H9 (cell line): ENCODE measurements around the gene PSMD6. TPM values are rescaled to one million over a fixed set of nuclear protein-coding genes. Genes with fewer than 3 reads are reported as not detected.

Experiments
- DNase-seq: peaks from one replicate; pipeline ENCODE4 v3.0.0-alpha.2; 2017
- H2AFZ ChIP-seq: one replicate; pipeline ENCODE4 v1.6.1; 2013; ENCODE audit warnings: mild to moderate bottlenecking, low read length, control low read depth, moderate library complexity
- H2AK5ac ChIP-seq: 2 replicates; pipeline ENCODE4 v1.6.1; 2013; ENCODE audit warnings: low read length, control low read depth, mixed read lengths; ENCODE audit not compliant: insufficient read length
- H2BK120ac ChIP-seq: one replicate; pipeline ENCODE4 v1.6.1; 2013; ENCODE audit warnings: low read depth, mild to moderate bottlenecking, low read length, control low read depth, inconsistent platforms; ENCODE audit not compliant: poor library complexity, severe bottlenecking
- H2BK12ac ChIP-seq: 2 replicates; pipeline ENCODE4 v1.6.1; 2013; ENCODE audit warnings: low read length, control low read depth, mixed read lengths, low read depth; ENCODE audit not compliant: insufficient read length
- H2BK15ac ChIP-seq: 2 replicates; pipeline ENCODE4 v1.6.1; 2013; ENCODE audit warnings: low read depth, low read length, control low read depth
- H2BK20ac ChIP-seq: one replicate; pipeline ENCODE4 v1.6.1; 2013; ENCODE audit warnings: low read depth, mild to moderate bottlenecking, low read length, control low read depth, inconsistent platforms; ENCODE audit not compliant: poor library complexity, severe bottlenecking
- H2BK5ac ChIP-seq: 2 replicates; pipeline ENCODE4 v1.6.1; 2013; ENCODE audit warnings: low read length, control low read depth, mixed read lengths; ENCODE audit not compliant: insufficient read length
- H3K14ac ChIP-seq: 2 replicates; pipeline ENCODE4 v1.6.1; 2013; ENCODE audit warnings: low read length, control low read depth; ENCODE audit not compliant: insufficient read depth
- H3K18ac ChIP-seq: 2 replicates; pipeline ENCODE4 v1.6.1; 2013; ENCODE audit warnings: low read depth, mild to moderate bottlenecking, mixed read lengths, low read length, control low read depth; ENCODE audit not compliant: insufficient read length
- H3K23ac ChIP-seq: 2 replicates; pipeline ENCODE4 v1.6.1; 2013; ENCODE audit warnings: low read length, control low read depth, mixed read lengths, low read depth; ENCODE audit not compliant: insufficient read length
- H3K23me2 ChIP-seq: 2 replicates; pipeline ENCODE4 v1.6.1; 2013; ENCODE audit warnings: low read depth, mild to moderate bottlenecking, mixed read lengths, low read length, control low read depth; ENCODE audit not compliant: insufficient read length, poor library complexity, severe bottlenecking
- H3K27ac ChIP-seq: 2 replicates; pipeline ENCODE4 v1.5.1; 2013; ENCODE audit warnings: low read length, control low read depth, mixed read lengths, low read depth; ENCODE audit not compliant: insufficient read length
- H3K27me3 ChIP-seq: 2 replicates; pipeline ENCODE4 v1.6.1; 2013; ENCODE audit warnings: low read length, control low read depth, inconsistent platforms; ENCODE audit not compliant: insufficient read depth
- H3K4ac ChIP-seq: 2 replicates; pipeline ENCODE4 v1.6.1; 2013; ENCODE audit warnings: low read depth, mild to moderate bottlenecking, control low read depth, inconsistent platforms, low read length, moderate library complexity
- H3K4me1 ChIP-seq: 2 replicates; pipeline ENCODE4 v1.6.1; 2013; ENCODE audit warnings: low read length, control low read depth, inconsistent platforms; ENCODE audit not compliant: insufficient read depth
- H3K4me2 ChIP-seq: 2 replicates; pipeline ENCODE4 v1.6.1; 2013; ENCODE audit warnings: low read length, control low read depth, mixed read lengths; ENCODE audit not compliant: insufficient read length, insufficient read depth
- H3K56ac ChIP-seq: 2 replicates; pipeline ENCODE4 v1.6.1; 2013; ENCODE audit warnings: low read depth, mild to moderate bottlenecking, mixed read lengths, low read length, control low read depth; ENCODE audit not compliant: insufficient read length
- H3K79me1 ChIP-seq: 2 replicates; pipeline ENCODE4 v1.6.1; 2013; ENCODE audit warnings: low read depth, mild to moderate bottlenecking, moderate library complexity, low read length, control low read depth, inconsistent platforms; ENCODE audit not compliant: insufficient read depth, poor library complexity, severe bottlenecking
- H3K79me2 ChIP-seq: 2 replicates; pipeline ENCODE4 v1.6.1; 2013; ENCODE audit warnings: low read length, control low read depth, inconsistent platforms; ENCODE audit not compliant: insufficient read depth
- H3K9ac ChIP-seq: 2 replicates; pipeline ENCODE4 v1.6.1; 2013; ENCODE audit warnings: low read length, control low read depth, mixed read lengths; ENCODE audit not compliant: insufficient read length; ENCODE audit errors: extremely low read depth
- H3K9me3 ChIP-seq: one replicate; pipeline ENCODE4 v1.6.1; 2013; ENCODE audit warnings: low read depth, low read length, inconsistent platforms; ENCODE audit not compliant: control insufficient read depth
- H3T11ph ChIP-seq: one replicate; pipeline ENCODE4 v1.6.1; 2013; ENCODE audit warnings: mild to moderate bottlenecking, low read length, control low read depth, inconsistent platforms
- H4K20me1 ChIP-seq: one replicate; pipeline ENCODE4 v1.6.1; 2013; ENCODE audit not compliant: control insufficient read depth, insufficient read length, insufficient read depth
- H4K5ac ChIP-seq: 2 replicates; pipeline ENCODE4 v1.6.1; 2013; ENCODE audit warnings: low read depth, mild to moderate bottlenecking, mixed read lengths, low read length, control low read depth; ENCODE audit not compliant: insufficient read length
- H4K8ac ChIP-seq: replicated peaks from 2 replicates; pipeline ENCODE4 v1.6.1; 2013; ENCODE audit warnings: low read length, control low read depth, mixed read lengths, low read depth; ENCODE audit not compliant: insufficient read length
- H4K91ac ChIP-seq: 2 replicates; pipeline ENCODE4 v1.6.1; 2013; ENCODE audit warnings: low read depth, mild to moderate bottlenecking, moderate library complexity, mixed read lengths, low read length, control low read depth; ENCODE audit not compliant: insufficient read length
- H3K27ac Mint-ChIP-seq, 3 experiments: 2 replicates in 2 of 3; 3 replicates in 1 of 3; pipeline ENCODE4 v1.8.0; 2020 to 2021; ENCODE audit warnings: mixed read lengths in 3 of 3, mild to moderate bottlenecking in 1 of 3, moderate library complexity in 1 of 3
- H3K27me3 Mint-ChIP-seq: 2 replicates; pipeline ENCODE4 v1.8.0; 2021; ENCODE audit warnings: low read depth, mild to moderate bottlenecking, moderate library complexity, mixed read lengths
- H3K36me3 Mint-ChIP-seq, 3 experiments: 2 replicates in 2 of 3; 3 replicates in 1 of 3; pipeline ENCODE4 v1.8.0; 2020 to 2021; ENCODE audit warnings: low read depth in 3 of 3, mixed read lengths in 3 of 3; ENCODE audit not compliant: insufficient read depth in 1 of 3
- H3K4me1 Mint-ChIP-seq, 2 experiments: 2 replicates each; pipeline ENCODE4 v1.8.0; 2020; ENCODE audit warnings: mixed read lengths in 2 of 2
- H3K4me3 Mint-ChIP-seq, 2 experiments: 2 replicates in 1 of 2; 3 replicates in 1 of 2; pipeline ENCODE4 v1.8.0; 2020 to 2021; ENCODE audit warnings: mild to moderate bottlenecking in 2 of 2, mixed read lengths in 2 of 2, moderate library complexity in 1 of 2
- H3K9me3 Mint-ChIP-seq, 2 experiments: 2 replicates in 1 of 2; 3 replicates in 1 of 2; pipeline ENCODE4 v1.8.0; 2020; ENCODE audit warnings: mild to moderate bottlenecking in 2 of 2, mixed read lengths in 2 of 2, moderate library complexity in 1 of 2
- total RNA-seq: library from RNA; stranded (reverse); gene quantifications from 2 replicates; pipeline ENCODE4 v1.2.1, GENCODE V29; 2021
- TF ChIP-seq, protein P1 (sequence below): fragments of 200-600 bp; sonication (generic); conservative IDR thresholded peaks from 3 replicates; pipeline ENCODE4 v1.8.0; 2021; ENCODE audit warnings: antibody characterized with exemption, mild to moderate bottlenecking

PSMD6 gene
- total RNA-seq, 1 experiment from 2014 or later: 112 TPM

GRCh38 chr3:64053117-64053516 is 29.8 kb upstream of the PSMD6 start:
- Histone ChIP-seq H3K4me2 (no peak overlapping the region), H3K27ac (no peak overlapping the region), H4K20me1 (no peaks in the 10 kb centered on the region), H3K9me3 (no peaks in the 10 kb centered on the region), H3K23me2 (no peaks in the 10 kb centered on the region), H2BK12ac (no peak overlapping the region), H4K5ac (no peak overlapping the region), H3K27me3 (no peaks in the 10 kb centered on the region), H3K23ac (no peak overlapping the region), H2BK20ac (no peak overlapping the region), H3K56ac (no peak overlapping the region), H4K91ac (no peak overlapping the region), H3K9ac (no peak overlapping the region), H2AK5ac (no peak overlapping the region), H3K79me2 (no peaks in the 10 kb centered on the region), H3K4me1 (peaks cover 12% of the 10 kb centered on the region; the same call in 1 of the 2 replicates), H3K18ac (no peak overlapping the region), H2BK5ac (no peak overlapping the region), H2BK15ac (no peak overlapping the region), H2AFZ (no peak overlapping the region), H3K14ac (no peak overlapping the region), H2BK120ac (no peak overlapping the region), H3K79me1 (no peaks in the 10 kb centered on the region), H3T11ph (no peak overlapping the region), H4K8ac (no peak overlapping the region), H3K4ac (no peak overlapping the region)
- TF ChIP-seq, protein P1, sequence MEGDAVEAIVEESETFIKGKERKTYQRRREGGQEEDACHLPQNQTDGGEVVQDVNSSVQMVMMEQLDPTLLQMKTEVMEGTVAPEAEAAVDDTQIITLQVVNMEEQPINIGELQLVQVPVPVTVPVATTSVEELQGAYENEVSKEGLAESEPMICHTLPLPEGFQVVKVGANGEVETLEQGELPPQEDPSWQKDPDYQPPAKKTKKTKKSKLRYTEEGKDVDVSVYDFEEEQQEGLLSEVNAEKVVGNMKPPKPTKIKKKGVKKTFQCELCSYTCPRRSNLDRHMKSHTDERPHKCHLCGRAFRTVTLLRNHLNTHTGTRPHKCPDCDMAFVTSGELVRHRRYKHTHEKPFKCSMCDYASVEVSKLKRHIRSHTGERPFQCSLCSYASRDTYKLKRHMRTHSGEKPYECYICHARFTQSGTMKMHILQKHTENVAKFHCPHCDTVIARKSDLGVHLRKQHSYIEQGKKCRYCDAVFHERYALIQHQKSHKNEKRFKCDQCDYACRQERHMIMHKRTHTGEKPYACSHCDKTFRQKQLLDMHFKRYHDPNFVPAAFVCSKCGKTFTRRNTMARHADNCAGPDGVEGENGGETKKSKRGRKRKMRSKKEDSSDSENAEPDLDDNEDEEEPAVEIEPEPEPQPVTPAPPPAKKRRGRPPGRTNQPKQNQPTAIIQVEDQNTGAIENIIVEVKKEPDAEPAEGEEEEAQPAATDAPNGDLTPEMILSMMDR: no peak
- H3K36me3 Mint-ChIP-seq: no peaks in the 10 kb centered on the region
- no peak overlapping the region for H3K27ac Mint-ChIP-seq
- H3K27me3 Mint-ChIP-seq: no peaks in the 10 kb centered on the region; the same call in 1 of the 2 replicates
- H3K9me3 Mint-ChIP-seq: no peaks in the 10 kb centered on the region; a peak in 1 of 5 replicates
- H3K4me3 Mint-ChIP-seq: no peak overlapping the region
- peaks cover 39 to 40% of the 10 kb centered on the region in 2 experiments for H3K4me1 Mint-ChIP-seq
- no peak for DNase-seq
